ENCODE results near the gene KIFC1.
"Not testable (repeated sequence)": the region's sequence is repeated elsewhere in the genome, so short reads cannot be mapped to it uniquely, and the experiment has no call there.

The KIFC1 gene

DNA sequence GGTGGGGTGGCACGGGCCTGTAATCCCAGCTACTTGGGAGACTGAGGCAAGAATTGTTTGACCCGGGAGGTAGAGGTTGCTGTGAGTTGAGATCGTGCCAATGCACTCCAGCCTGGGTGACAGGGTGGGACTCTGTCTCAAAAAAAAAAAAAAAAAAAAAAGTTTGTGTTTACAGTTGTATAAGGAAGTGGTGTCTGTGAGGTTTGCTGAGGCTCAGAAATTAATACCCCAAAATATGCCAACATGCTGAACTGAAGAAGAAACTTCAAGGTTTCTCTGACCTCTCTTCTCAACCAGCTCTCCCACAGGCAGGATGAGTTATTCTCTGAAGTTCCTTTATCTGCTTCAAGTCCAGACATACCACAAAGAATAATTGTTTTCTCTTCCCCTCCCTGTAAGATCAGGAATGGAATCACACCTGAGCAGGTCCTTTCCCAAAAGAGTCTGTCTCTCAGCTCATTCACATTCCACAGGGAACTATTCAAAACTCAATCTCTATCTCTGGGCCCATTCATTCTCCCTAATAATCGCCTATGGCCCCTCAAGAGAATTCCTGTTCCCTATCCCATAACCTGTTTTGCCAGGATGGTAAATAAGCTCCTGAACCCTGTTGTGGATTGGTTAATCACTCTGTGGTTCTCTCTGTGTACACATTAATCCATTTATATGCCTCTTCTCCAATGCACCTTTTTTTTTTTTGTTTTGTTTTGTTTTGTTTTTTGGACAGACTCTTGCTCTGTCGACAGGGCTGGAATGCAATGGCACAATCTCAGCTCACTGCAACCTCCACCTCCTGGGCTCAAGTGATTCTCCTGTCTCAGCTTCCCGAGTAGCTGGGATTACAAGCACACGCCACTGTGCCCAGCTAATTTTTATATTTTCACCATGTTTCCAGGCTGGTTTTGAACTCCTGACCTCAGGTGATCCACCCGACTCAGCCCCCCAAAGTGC is 17.4 kb upstream of the KIFC1 start:
- Histone ChIP-seq H3K27ac (ENCODE audit: low read length) (no peak overlapping the region), H4K20me1 (ENCODE audit: insufficient read depth, low read length) (no peaks in the 10 kb centered on the region), H3K9me3 (replicated peaks; ENCODE audit: insufficient read depth, low read length) (no peaks in the 10 kb centered on the region), H3K4me2 (ENCODE audit: low read depth, low read length) (no peak overlapping the region), H3K36me3 (replicated peaks; ENCODE audit: insufficient read depth, low read length) (no peaks in the 10 kb centered on the region), H3K9me2 (replicated peaks; ENCODE audit: insufficient read depth, low read length) (no peaks in the 10 kb centered on the region), H3K9ac (ENCODE audit: low read length) (no peak overlapping the region), H3K4me3 (ENCODE audit: low read length) (no peak overlapping the region), H3K27me3 (replicated peaks; ENCODE audit: insufficient read depth, low read length) (no peaks in the 10 kb centered on the region), H3F3A (ENCODE audit: insufficient read depth, low read length) (no peaks in the 10 kb centered on the region), H2AFZ (ENCODE audit: low read length) (no peak overlapping the region), H3K79me2 (ENCODE audit: low read length) (no peaks in the 10 kb centered on the region), H3K4me1 (ENCODE audit: low read length) (no peaks in the 10 kb centered on the region)
- no peak for DNase-seq
- TF ChIP-seq EZH2 (optimal IDR thresholded peaks at IDR 0.05; ENCODE audit: low read depth, low read length) (no peak), EZH2phosphoT487 (IDR thresholded peaks at IDR 0.05; ENCODE audit: low read length) (no peak)
- TF ChIP-seq, protein P1, sequence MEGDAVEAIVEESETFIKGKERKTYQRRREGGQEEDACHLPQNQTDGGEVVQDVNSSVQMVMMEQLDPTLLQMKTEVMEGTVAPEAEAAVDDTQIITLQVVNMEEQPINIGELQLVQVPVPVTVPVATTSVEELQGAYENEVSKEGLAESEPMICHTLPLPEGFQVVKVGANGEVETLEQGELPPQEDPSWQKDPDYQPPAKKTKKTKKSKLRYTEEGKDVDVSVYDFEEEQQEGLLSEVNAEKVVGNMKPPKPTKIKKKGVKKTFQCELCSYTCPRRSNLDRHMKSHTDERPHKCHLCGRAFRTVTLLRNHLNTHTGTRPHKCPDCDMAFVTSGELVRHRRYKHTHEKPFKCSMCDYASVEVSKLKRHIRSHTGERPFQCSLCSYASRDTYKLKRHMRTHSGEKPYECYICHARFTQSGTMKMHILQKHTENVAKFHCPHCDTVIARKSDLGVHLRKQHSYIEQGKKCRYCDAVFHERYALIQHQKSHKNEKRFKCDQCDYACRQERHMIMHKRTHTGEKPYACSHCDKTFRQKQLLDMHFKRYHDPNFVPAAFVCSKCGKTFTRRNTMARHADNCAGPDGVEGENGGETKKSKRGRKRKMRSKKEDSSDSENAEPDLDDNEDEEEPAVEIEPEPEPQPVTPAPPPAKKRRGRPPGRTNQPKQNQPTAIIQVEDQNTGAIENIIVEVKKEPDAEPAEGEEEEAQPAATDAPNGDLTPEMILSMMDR (IDR thresholded peaks at IDR 0.05; ENCODE audit: low read length) = no peak

DNA sequence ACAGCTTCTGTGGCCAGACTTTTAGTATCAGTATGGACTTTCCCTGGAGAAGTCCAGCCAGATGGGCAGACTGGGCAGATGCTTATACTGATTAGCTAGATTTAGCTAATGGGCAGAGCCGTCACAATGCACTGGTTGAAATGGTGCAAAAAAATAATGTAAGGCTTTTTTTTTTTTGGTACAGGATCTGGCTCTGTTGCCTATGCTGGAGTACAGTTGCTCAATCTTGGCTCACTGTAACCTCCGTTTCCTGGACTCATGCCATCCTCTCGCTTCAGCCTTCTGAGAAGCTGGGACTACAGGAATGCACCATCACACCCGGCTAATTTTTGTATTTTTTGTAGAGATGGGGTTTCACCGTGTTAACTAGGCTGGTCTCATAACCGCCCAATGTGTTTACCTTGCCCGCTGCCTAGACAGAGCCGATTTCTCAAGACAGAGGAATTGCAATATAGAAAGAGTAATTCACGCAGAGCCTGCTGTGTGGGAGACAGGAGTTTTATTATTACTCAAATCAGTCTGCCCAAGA is 16.4 kb upstream of the KIFC1 start:
- no peak for DNase-seq
- H3K4me1 ChIP-seq (ENCODE audit: low read length) = no peaks in the 10 kb centered on the region
- H3K9me2 ChIP-seq (replicated peaks; ENCODE audit: insufficient read depth, low read length) = no peaks in the 10 kb centered on the region
- no peaks in the 10 kb centered on the region for H3K79me2 ChIP-seq (ENCODE audit: low read length)
- no peaks in the 10 kb centered on the region for H4K20me1 ChIP-seq (ENCODE audit: insufficient read depth, low read length)
- H3K27ac ChIP-seq (ENCODE audit: low read length) = no peak overlapping the region
- no peak overlapping the region for H3K9ac ChIP-seq (ENCODE audit: low read length)
- H3K9me3 ChIP-seq (replicated peaks; ENCODE audit: insufficient read depth, low read length) = no peaks in the 10 kb centered on the region
- no peaks in the 10 kb centered on the region for H3K36me3 ChIP-seq (replicated peaks; ENCODE audit: insufficient read depth, low read length)
- no peak overlapping the region for H3K4me3 ChIP-seq (ENCODE audit: low read length)
- H3F3A ChIP-seq (ENCODE audit: insufficient read depth, low read length) = no peaks in the 10 kb centered on the region
- H3K4me2 ChIP-seq (ENCODE audit: low read depth, low read length) = no peak overlapping the region
- H3K27me3 ChIP-seq (replicated peaks; ENCODE audit: insufficient read depth, low read length) = no peaks in the 10 kb centered on the region
- no peak overlapping the region for H2AFZ ChIP-seq (ENCODE audit: low read length)
- no peak for TF ChIP-seq EZH2 (optimal IDR thresholded peaks at IDR 0.05; ENCODE audit: low read depth, low read length)
- no peak for TF ChIP-seq EZH2phosphoT487 (IDR thresholded peaks at IDR 0.05; ENCODE audit: low read length)
- TF ChIP-seq, protein P1 (IDR thresholded peaks at IDR 0.05; ENCODE audit: low read length) = no peak

DNA sequence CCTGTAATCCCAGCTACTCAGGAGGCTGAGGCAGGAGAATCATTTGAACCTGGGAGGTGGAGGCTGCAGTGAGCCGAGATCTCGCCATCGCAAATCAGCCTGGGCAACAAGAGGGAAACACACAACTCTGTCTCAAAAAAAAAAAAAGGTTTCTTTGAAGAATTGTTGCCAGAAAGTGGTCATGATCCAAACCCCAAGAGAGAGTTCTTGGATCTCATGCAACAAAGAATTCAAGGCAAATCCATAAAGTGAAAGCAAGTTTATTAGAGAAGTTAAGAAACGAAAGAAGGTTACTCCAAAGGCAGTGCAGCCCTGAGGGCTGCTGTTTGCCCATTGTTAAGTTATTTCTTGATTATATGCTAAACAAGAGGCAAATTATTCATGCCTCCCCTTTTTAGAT is 14.5 kb upstream of the KIFC1 start:
- Histone ChIP-seq H3K4me3 (ENCODE audit: low read length) (no peak overlapping the region), H3K9ac (ENCODE audit: low read length) (no peak overlapping the region), H3K9me2 (replicated peaks; ENCODE audit: insufficient read depth, low read length) (no peaks in the 10 kb centered on the region), H3K4me1 (ENCODE audit: low read length) (no peaks in the 10 kb centered on the region), H3K79me2 (ENCODE audit: low read length) (no peaks in the 10 kb centered on the region), H3K4me2 (ENCODE audit: low read depth, low read length) (no peak overlapping the region), H2AFZ (ENCODE audit: low read length) (no peak overlapping the region), H3F3A (ENCODE audit: insufficient read depth, low read length) (no peaks in the 10 kb centered on the region), H3K36me3 (replicated peaks; ENCODE audit: insufficient read depth, low read length) (no peaks in the 10 kb centered on the region), H3K9me3 (replicated peaks; ENCODE audit: insufficient read depth, low read length) (no peaks in the 10 kb centered on the region), H3K27ac (ENCODE audit: low read length) (no peak overlapping the region), H3K27me3 (replicated peaks; ENCODE audit: insufficient read depth, low read length) (no peaks in the 10 kb centered on the region), H4K20me1 (ENCODE audit: insufficient read depth, low read length) (no peaks in the 10 kb centered on the region)
- no peak for TF ChIP-seq EZH2 (optimal IDR thresholded peaks at IDR 0.05; ENCODE audit: low read depth, low read length)
- TF ChIP-seq, protein P1 (IDR thresholded peaks at IDR 0.05; ENCODE audit: low read length) = no peak
- TF ChIP-seq EZH2phosphoT487 (IDR thresholded peaks at IDR 0.05; ENCODE audit: low read length) = no peak
- no peak for DNase-seq

DNA sequence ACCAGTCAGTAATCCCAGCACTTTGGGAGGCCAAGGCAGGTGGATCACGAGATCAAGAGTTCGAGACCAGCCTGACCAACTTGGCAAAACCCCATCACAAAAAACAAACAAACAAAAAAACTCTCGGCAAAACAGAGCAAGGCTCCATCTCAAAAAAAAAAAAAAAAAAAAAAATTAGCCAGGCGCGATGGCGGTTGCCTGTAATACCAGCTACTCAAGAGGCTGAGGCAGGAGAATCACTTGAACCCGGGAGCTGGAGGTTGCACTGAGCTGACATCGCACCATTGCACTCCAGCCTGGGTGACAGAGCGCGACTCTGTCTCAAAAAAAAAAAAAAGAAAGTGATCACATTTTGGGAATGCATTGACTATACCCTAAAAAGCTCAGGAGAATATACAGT is 12.4 kb upstream of the KIFC1 start:
- not testable (repeated sequence) for DNase-seq; H3K4me1 ChIP-seq (ENCODE audit: low read length); H3K9ac ChIP-seq (ENCODE audit: low read length)

More for the DNA sequence above, 12.4 kb upstream of the KIFC1 start:
- H3K4me3 ChIP-seq (ENCODE audit: low read length); H3K36me3 ChIP-seq (replicated peaks; ENCODE audit: insufficient read depth, low read length); H3K79me2 ChIP-seq (ENCODE audit: low read length); H3F3A ChIP-seq (ENCODE audit: insufficient read depth, low read length); H4K20me1 ChIP-seq (ENCODE audit: insufficient read depth, low read length); H3K4me2 ChIP-seq (ENCODE audit: low read depth, low read length); H2AFZ ChIP-seq (ENCODE audit: low read length); H3K27me3 ChIP-seq (replicated peaks; ENCODE audit: insufficient read depth, low read length); H3K27ac ChIP-seq (ENCODE audit: low read length); H3K9me2 ChIP-seq (replicated peaks; ENCODE audit: insufficient read depth, low read length); H3K9me3 ChIP-seq (replicated peaks; ENCODE audit: insufficient read depth, low read length): not testable (repeated sequence)

All from MM.1S (cell line).